Suprapubic skin (tissue), 4 donors: ENCODE measurements around the gene SRGAP1.

Experiments
- EP300 ChIP-seq: sonication (generic); formaldehyde crosslinking; IDR thresholded peaks from one replicate; pipeline ENCODE4 v1.6.1; 2017; ENCODE audit warnings: antibody characterized with exemption
- POLR2A ChIP-seq, 2 donors: fragments of 450-650 bp; IDR thresholded peaks; one replicate each; pipeline ENCODE4 v1.6.1; 2017; ENCODE audit warnings: antibody characterized with exemption in 2 of 2, mild to moderate bottlenecking in 2 of 2, moderate library complexity in 2 of 2
- POLR2AphosphoS5 ChIP-seq, 3 donors: sonication (generic); formaldehyde crosslinking; IDR thresholded peaks; one replicate each; pipeline ENCODE4 v1.6.1; 2017; ENCODE audit warnings: antibody characterized with exemption in 3 of 3
- TF ChIP-seq, protein P1 (sequence below), 2 donors: fragments of 200-600 bp in 1 of 2; fragments of 450-650 bp in 1 of 2; sonication (generic) in 1 of 2; IDR thresholded peaks; one replicate each; pipeline ENCODE4 v1.5.1; 2016 to 2019; ENCODE audit warnings: antibody characterized with exemption in 2 of 2, mild to moderate bottlenecking in 1 of 2, moderate library complexity in 1 of 2

DNA sequence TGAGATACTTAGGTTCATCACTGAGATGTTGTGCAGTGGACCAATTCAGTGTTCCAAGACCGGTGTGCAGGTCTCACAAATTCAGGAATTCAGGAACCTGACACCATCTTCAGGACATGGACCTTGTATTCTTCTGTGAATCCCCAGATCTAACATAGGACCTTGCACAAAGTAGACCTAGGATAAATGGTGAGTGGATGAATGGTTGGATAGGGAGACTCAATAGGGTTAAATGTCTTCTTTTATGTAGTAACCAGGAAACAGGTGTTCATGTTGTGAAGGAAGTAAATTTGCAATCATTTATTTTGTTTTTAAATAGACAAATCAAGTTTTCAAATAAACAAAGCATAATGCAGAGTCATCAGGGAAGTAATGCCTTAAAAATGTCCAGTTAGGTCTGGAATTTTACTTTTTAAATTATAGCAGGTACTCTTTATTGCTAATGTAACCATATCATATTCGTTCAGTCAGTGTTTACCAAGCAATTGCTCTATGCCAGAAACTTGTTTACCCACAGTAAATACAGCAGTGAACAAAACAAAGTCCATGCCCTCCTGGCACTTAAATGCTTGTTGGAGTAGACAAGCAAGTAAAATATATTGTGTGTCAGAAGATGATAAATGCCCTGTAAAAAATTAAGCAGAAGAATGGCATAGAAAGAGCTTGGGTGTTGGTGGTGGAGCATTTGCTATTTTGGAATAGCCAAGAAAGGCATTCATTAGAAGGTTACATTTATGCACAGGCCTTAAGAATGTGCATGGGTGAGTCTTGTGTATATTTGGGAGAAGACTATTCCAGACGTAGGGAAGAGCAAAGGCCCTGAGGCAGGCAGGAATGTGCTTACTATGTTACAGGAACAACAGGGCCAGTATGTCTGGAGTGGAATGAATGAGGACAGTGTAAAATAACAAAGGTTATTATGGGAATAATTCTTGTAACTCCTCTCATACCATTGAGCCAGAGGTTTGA is 38.5 kb upstream of the SRGAP1 start:
- TF ChIP-seq, protein P1, sequence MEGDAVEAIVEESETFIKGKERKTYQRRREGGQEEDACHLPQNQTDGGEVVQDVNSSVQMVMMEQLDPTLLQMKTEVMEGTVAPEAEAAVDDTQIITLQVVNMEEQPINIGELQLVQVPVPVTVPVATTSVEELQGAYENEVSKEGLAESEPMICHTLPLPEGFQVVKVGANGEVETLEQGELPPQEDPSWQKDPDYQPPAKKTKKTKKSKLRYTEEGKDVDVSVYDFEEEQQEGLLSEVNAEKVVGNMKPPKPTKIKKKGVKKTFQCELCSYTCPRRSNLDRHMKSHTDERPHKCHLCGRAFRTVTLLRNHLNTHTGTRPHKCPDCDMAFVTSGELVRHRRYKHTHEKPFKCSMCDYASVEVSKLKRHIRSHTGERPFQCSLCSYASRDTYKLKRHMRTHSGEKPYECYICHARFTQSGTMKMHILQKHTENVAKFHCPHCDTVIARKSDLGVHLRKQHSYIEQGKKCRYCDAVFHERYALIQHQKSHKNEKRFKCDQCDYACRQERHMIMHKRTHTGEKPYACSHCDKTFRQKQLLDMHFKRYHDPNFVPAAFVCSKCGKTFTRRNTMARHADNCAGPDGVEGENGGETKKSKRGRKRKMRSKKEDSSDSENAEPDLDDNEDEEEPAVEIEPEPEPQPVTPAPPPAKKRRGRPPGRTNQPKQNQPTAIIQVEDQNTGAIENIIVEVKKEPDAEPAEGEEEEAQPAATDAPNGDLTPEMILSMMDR (IDR thresholded peaks at IDR 0.05): no peak
- TF ChIP-seq POLR2AphosphoS5 (IDR thresholded peaks at IDR 0.05): no peak
- TF ChIP-seq POLR2A (IDR thresholded peaks at IDR 0.05): no peak
- TF ChIP-seq EP300: no peak
